OCI-LY3 (cell line): ENCODE measurements around the gene CD86.

ENCODE experiments used
- CTCF ChIP-seq: fragments of 200-600, 300-600 bp; sonication (generic); IDR thresholded peaks from 2 replicates; pipeline ENCODE4 v1.5.1; 2014; ENCODE audit warnings: antibody characterized with exemption, low read length, low read depth
- EZH2phosphoT487 ChIP-seq: fragments of 200-600 bp; shearing (Covaris generic); IDR thresholded peaks from 2 replicates; pipeline ENCODE4 v1.6.1; 2018; ENCODE audit warnings: antibody characterized with exemption, mixed run types, low read depth

GRCh38 chr3:122080207-122080587 is 25.0 kb downstream of the CD86 start:
- TF ChIP-seq CTCF, result no peak
- TF ChIP-seq EZH2phosphoT487, result no peak
